GM18519 (cell line): Measurements from ENCODE around the gene ACSS1.

Experiments used
- ATAC-seq: cut with Tn5 transposase; IDR thresholded peaks from one replicate; pipeline ENCODE4 v1.9.1; 2021; ENCODE audit warnings: mild to moderate bottlenecking, moderate library complexity; ENCODE audit not compliant: unreplicated experiment, low FRiP score

Gene ACSS1

DNA sequence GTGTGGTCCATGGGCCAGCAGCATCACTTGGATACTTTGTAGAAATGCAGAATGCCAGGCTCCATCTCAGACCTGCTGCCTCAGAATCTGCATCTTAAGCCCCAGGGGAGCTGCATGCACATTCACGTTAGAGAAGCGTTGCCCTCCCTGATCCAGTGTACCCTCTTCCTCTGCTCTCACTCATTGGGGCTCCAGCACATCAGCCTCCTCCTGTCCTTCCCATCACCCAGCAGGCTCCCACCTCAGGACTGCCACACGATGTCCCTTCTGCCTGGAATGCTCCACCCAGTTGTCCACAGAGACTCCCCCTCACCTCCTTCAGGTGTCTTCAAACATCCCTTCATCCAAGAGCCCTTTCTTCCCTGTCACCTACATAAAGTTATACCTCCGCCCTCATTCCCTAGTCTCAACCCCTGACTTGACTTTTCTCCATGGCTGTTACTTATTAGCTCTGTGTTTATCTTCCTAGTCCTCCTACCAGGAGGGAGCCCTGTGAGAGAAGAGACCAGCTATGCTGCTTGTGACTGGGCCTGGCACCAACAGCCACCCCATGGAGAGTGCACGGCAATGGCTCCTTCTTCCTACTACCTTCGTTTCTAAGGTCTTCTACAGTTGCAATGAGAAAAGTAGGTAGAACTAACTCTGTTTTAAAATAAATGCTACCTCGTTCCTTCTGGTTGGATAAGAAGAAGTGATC is 3.3 kb upstream of the ACSS1 start:
- ATAC-seq, result no peak

- ATAC-seq, result no peak
Measured at GRCh38 chr20:25059866-25060465, 2.0 kb upstream of the ACSS1 start.

DNA sequence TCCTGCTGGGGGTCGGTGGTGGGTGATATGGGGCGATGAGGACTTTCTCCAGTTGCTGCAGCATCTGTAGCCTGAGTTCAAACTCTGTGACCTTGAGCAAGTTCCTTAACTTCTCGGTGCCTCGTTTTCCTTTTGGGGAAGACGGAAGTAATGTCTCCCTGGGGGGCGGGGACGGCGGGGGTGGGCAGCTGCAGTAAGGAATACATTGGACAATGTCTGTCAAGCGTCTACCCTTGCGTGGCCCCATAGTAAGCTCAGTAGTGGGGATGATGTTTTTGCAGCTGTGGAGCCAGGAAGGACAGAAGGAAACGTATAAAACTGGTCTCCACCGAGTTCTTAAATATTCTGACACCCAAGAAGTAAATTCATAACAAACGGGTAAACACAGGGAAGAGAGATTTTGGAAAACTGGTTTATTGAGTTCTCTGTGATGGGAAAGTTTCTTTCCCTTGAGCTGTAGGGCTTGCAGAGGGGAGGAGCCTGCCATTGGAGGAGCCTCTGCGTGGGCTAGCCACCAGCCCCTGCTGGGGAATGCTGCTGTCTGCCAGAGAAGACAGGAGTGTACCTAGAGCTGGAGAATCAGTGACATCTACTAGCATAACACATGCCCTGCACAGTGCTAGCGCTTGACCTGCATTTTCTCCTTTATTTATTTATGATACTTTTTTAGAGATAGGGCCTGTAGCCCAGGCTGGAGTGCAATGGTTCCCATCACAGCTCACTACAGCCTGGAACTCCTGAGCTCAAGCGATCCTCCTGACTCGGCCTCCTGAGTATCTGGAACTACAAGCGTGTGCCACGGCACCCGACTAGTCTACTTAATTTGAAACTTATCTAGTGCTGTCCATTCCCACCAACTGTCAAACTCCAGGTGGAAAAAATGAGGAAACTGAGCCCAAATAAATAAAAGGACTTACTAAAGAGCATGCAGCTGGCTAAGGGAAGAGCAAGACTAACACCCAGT is 1.2 kb upstream of the ACSS1 start:
- no peak for ATAC-seq

- peak; percentile 17 for ATAC-seq
Measured at GRCh38 chr20:25057234-25058050, 497 bp downstream of the ACSS1 start.

GRCh38 chr20:25056690-25057233 is 1.2 kb downstream of the ACSS1 start:
- no peak for ATAC-seq

DNA sequence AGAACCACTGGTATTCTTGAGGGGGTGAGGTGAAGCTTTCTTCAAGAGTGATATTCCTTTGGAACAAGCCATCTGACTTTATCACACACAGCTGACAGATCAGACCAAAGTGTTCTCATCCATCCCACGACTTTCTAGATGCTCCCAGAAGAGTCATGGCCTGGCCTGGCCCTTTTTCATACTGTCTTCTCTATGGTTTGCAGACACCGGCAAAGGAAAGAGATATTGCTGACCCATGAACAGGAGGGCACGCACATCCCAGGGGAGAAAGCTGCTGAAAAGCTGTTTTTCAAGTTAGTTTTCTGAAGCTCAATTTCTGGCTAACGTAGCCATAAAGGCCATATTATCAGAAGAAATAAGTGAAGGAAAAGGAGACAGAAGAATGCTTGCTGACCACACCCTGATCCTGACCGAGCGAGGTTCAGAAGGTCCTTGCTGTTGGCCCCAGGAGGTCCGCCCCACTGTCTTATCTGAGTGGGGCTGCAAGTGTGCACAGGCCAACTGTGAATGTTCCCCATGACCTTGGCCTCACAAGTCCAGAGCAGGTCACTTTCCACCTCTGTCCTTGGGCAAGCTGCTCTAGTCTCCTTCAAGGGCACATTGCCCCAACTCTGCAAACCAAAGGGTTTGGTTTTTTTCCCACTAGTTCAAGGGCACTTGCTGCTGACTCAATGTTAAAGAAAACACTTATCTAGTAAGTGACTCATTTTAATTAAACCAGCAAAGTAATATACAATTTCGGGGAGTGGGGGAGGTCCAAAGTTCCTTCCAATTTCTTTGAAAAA is 2.0 kb downstream of the ACSS1 start:
- ATAC-seq, result no peak

DNA sequence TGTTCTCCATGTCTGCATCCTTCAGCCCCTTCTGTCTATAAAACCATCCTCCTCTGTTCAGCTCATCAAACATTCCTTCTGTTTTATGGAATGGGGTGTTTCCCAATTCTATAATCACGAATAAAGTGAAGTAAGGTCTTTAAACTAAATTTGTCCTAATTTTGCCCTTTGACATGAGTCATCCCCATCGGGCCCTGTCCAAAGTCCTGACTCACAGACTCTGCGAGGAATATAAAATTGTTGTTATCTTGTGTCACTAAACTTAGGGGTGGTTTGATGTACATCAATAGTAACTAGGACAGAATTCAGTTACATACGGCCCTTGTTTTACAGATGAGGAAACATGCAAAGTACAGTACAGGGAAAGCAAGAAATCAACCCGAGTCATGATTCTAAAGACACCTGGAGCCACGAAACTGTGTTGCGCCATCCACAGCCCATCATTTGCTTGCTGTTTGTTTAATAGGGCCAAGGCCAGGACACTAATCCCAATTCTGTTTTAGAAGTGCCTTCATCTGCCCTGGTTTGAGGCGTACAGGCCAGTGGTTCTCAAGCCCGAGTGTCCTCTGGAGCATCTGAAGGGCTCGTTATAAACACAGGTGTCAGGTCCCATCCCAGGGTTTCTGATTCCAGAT is 2.8 kb downstream of the ACSS1 start:
- no peak for ATAC-seq

GRCh38 chr20:25054096-25054820 is 3.7 kb downstream of the ACSS1 start:
- no peak for ATAC-seq

- no peak for ATAC-seq
Measured at GRCh38 chr20:25053255-25054031, 4.5 kb downstream of the ACSS1 start.

- ATAC-seq, result no peak
Measured at GRCh38 chr20:25052255-25053194, 5.4 kb downstream of the ACSS1 start.

DNA sequence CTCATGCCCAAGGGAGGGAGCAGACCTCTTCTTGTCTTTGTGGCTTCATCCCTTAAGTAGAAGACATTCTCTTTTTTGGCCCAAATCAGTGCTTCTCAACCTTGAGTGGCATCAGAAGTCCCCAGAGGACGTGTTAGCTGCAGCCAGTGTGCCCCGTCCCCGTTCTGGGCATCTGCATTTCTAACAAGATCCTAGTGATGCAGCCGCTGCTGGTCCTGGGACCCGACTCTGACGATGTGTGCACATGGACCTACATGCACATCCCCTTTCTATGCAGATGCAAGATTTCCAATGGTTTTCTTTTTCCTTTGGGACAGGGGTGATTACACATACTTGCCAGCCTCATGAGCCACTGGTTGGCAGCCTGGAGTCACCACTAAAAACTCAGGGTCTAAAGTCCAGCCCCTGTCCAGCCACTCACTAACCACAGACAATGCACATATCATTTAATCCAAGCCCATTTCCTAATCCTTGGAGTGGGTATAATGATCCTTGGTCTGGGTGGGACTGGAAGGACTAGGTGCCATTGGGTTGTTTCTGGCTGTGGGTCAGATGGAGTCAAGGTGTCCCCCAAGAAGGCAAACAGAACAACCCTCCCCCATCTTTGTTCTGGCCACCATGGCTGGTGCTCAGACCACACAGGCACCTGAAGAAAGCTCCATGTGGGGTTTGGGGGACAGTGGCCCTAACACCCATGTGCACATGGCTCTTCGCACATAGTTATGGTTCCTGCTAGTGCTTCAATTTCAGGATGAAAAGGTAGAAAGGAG is 6.4 kb downstream of the ACSS1 start:
- ATAC-seq, result no peak

DNA sequence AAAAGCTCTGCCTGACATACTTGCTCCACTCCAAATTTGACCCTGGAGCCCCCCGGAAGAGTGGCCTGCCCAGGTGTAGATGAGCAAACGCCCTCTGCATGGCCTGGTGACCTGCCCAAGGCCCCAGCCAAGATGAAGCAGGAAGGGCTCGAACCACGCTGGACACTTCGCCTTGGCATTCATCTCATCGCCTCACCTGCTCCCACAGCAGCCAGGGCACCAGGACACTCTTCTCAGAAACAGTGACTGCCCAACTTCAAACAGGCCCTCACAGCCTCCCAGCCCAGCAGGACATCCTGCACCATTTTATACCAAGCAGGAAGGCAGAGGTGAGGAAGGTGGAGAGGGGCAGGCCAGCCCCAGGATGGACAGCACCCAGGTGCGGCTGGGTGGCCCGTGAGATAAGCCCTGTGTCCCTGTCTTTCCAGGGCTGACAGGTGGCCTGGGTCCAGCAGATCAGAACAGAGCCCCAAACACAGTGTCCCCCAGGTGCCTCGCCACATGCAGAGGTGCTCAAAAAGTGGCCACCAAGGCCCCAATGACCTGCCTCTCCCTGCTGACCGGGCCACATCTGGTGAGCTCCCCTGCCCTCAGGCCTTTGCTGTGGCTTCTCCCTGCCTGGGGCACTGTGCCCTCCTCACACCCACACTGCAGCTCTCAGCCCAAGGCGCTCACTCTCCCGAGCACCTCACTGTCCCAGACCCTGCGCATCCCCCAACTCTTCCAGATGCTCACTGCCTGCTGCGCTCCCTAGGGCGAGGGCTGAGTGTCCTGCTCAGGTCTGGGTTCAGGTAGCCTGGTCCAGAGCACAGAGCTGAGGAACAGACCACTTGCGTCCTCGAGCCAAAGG is 7.2 kb downstream of the ACSS1 start:
- no peak for ATAC-seq

DNA sequence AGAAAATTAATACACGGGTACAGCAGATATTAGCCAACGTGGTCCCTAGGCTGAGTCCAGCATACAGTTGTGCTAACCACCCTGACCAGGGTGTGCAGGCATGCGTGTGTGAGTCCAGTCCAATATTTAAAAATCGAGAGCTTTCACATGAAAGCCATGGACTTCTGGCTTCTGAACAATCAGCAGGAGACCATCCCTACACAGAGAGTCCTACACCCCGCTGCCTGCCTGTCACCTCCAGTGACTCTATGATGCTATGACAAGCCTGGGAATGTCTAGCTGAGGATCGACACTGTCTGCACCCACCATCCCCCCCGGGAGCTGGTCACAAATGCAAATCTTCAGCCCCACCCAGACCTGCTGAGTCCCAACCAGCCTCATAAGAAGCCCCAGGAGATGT is 7.9 kb downstream of the ACSS1 start:
- ATAC-seq, result no peak

DNA sequence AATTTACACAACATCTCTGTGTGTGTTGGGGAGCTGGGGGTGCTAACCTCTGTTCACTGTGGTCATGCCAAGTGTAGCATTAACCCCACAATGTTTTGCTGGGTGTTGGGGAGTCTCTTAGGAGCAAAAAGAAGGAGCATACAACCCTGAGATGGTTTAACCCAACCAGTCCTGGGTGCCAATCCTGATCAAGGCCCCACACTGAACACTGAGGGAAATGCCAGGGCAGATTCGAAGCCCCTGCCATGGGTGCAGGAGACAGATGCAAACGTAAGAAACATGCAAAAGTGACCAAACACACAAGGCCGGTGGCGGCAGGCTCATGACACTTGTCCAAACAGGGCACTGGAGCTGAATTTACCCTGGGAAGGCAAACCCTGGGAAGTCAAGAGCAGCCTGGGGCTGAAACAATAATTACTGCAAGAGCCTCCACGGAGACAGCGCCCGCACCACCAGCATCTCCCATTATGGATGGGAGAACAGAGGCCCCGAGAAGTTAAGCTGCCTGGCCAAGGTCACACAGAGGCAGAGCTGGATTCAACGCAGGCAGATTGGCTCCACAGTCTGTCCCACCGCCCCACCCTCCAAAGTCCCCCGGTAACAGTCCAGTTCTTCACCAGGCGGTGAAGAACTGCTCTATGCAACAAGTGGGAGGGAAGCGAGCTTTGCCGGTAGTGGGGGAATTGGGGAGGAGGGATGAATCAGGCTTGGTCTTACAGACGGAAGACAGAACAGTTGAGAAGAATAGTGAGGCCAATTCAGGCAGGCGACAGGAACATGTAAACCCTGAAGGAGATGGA is 8.5 kb downstream of the ACSS1 start:
- ATAC-seq, result no peak
